SK-N-SH (cell line): ENCODE results near the gene HHAT. TPM values are rescaled to one million over a fixed set of nuclear protein-coding genes. Genes with fewer than 3 reads are reported as not detected.

Experiments used
- CTCF ChIA-PET: fragments of 300-600, 350-600 bp; formaldehyde crosslinking; extraction: SDS; loops from one replicate; lab custom pipeline; 2021; lab: Yijun Ruan, JAX
- POLR2A ChIA-PET: fragments of 350-600 bp; sonication (Branson Sonifier 250); formaldehyde crosslinking; extraction: SDS; loops from one replicate; lab custom pipeline; 2020; ENCODE audit warnings: antibody characterized with exemption, inconsistent platforms; lab: Yijun Ruan, JAX
- DNase-seq: peaks from one replicate; pipeline ENCODE4 v3.0.0; 2012
- H2AFZ ChIP-seq: fragments of 200-600 bp; sonication (generic); 2 replicates; pipeline ENCODE4 v1.8.1; 2016; ENCODE audit warnings: antibody characterized with exemption, mild to moderate bottlenecking, low read depth
- H3F3A ChIP-seq: fragments of 200-600 bp; sonication (generic); replicated peaks from 2 replicates; pipeline ENCODE3; 2016; ENCODE audit warnings: antibody characterized with exemption, mild to moderate bottlenecking; ENCODE audit not compliant: insufficient read depth
- H3K27ac ChIP-seq, 2 experiments: fragments of 200-500 bp in 1 of 2; fragments of 200-600 bp in 1 of 2; sonication (Bioruptor generic) in 1 of 2; sonication (generic), shearing (Covaris generic) in 1 of 2; 2 replicates each; pipeline versions ENCODE4 v1.5.1 to v1.6.1; 2014 to 2016; ENCODE audit warnings: low read depth in 2 of 2, inconsistent platforms in 1 of 2, low read length in 1 of 2, mild to moderate bottlenecking in 1 of 2, mixed read lengths in 1 of 2
- H3K27me3 ChIP-seq: fragments of 200-600 bp; sonication (generic), shearing (Covaris generic); 2 replicates; pipeline ENCODE4 v1.6.1; 2016; ENCODE audit warnings: mixed run types; ENCODE audit not compliant: insufficient read depth
- H3K36me3 ChIP-seq, 2 experiments: fragments of 200-500 bp in 1 of 2; fragments of 200-600 bp in 1 of 2; sonication (Bioruptor generic) in 1 of 2; sonication (generic) in 1 of 2; replicated peaks in 1 of 2; 2 replicates each; pipeline versions ENCODE3 to v1.5.1; 2014 to 2016; ENCODE audit warnings: low read length in 1 of 2, mild to moderate bottlenecking in 1 of 2; ENCODE audit not compliant: insufficient read depth in 2 of 2, control insufficient read depth in 1 of 2
- H3K4me1 ChIP-seq, 2 experiments: fragments of 200-500 bp in 1 of 2; fragments of 200-600 bp in 1 of 2; sonication (Bioruptor generic) in 1 of 2; sonication (generic), shearing (Covaris generic) in 1 of 2; 2 replicates each; pipeline versions ENCODE4 v1.5.1 to v1.6.1; 2014 to 2016; ENCODE audit warnings: low read depth in 1 of 2, low read length in 1 of 2, mixed run types in 1 of 2; ENCODE audit not compliant: insufficient read depth in 2 of 2, control insufficient read depth in 1 of 2
- H3K4me2 ChIP-seq: fragments of 200-600 bp; sonication (generic), shearing (Covaris generic); 2 replicates; pipeline ENCODE4 v1.6.1; 2017; ENCODE audit warnings: mixed run types
- H3K4me3 ChIP-seq, 2 experiments: fragments of 200-500 bp in 1 of 2; fragments of 200-600 bp in 1 of 2; sonication (Bioruptor generic) in 1 of 2; sonication (generic), shearing (Covaris generic) in 1 of 2; 2 replicates each; pipeline versions ENCODE4 v1.5.1 to v1.8.1; 2014 to 2016; ENCODE audit warnings: low read depth in 2 of 2, inconsistent platforms in 1 of 2, low read length in 1 of 2, mild to moderate bottlenecking in 1 of 2, mixed read lengths in 1 of 2, moderate library complexity in 1 of 2
- H3K79me2 ChIP-seq: fragments of 200-600 bp; sonication (generic); 2 replicates; pipeline ENCODE4 v1.8.1; 2017; ENCODE audit warnings: mild to moderate bottlenecking; ENCODE audit not compliant: insufficient read depth
- H3K9ac ChIP-seq: fragments of 200-600 bp; sonication (generic); 2 replicates; pipeline ENCODE4 v1.6.1; 2017; ENCODE audit warnings: mixed run types
- H3K9me2 ChIP-seq: fragments of 200-600 bp; sonication (generic); 2 replicates; pipeline ENCODE4 v1.6.1; 2017; ENCODE audit warnings: mixed run types
- H3K9me3 ChIP-seq: fragments of 200-600 bp; sonication (generic); 2 replicates; pipeline ENCODE4 v1.6.1; 2017; ENCODE audit warnings: mixed run types, mild to moderate bottlenecking, moderate library complexity
- H4K20me1 ChIP-seq: fragments of 200-600 bp; sonication (generic); 2 replicates; pipeline ENCODE4 v1.6.1; 2017; ENCODE audit warnings: mild to moderate bottlenecking, mixed run types; ENCODE audit not compliant: insufficient read depth
- EP300 ChIP-seq, 2 experiments: IDR thresholded peaks; 2 replicates each; pipeline versions ENCODE4 v1.4.0 to v1.6.1; 2012; ENCODE audit warnings: borderline replicate concordance in 1 of 2, low read depth in 1 of 2, low read length in 1 of 2
- FOSL2 ChIP-seq: IDR thresholded peaks from 2 replicates; pipeline ENCODE4 v1.4.0; 2012; ENCODE audit warnings: low read depth, mild to moderate bottlenecking, moderate library complexity, borderline replicate concordance
- GABPA ChIP-seq: IDR thresholded peaks from 2 replicates; pipeline ENCODE4 v1.4.0; 2012; ENCODE audit warnings: low read depth, mild to moderate bottlenecking
- JUND ChIP-seq: IDR thresholded peaks from 2 replicates; pipeline ENCODE4 v1.4.0; 2012
- NFIC ChIP-seq: IDR thresholded peaks from 2 replicates; pipeline ENCODE4 v1.4.0; 2012; ENCODE audit warnings: borderline replicate concordance
- NRF1 ChIP-seq: IDR thresholded peaks from 2 replicates; pipeline ENCODE4 v1.6.1; 2012; ENCODE audit warnings: low read depth, mild to moderate bottlenecking, low read length
- PBX3 ChIP-seq: IDR thresholded peaks from 2 replicates; pipeline ENCODE4; 2012
- POLR2AphosphoS5 ChIP-seq: IDR thresholded peaks from 2 replicates; pipeline ENCODE4 v1.6.1; 2012; ENCODE audit warnings: low read depth, low read length
- SMC3 ChIP-seq: IDR thresholded peaks from 2 replicates; pipeline ENCODE4 v1.6.1; 2012; ENCODE audit warnings: low read depth, low read length, improper control_type of control experiment
- TAF1 ChIP-seq: IDR thresholded peaks from 2 replicates; pipeline ENCODE4 v1.6.1; 2012; ENCODE audit warnings: low read depth, mild to moderate bottlenecking, low read length, moderate library complexity, borderline replicate concordance
- TCF12 ChIP-seq: IDR thresholded peaks from 2 replicates; pipeline ENCODE4 v1.4.0; 2012
- TEAD4 ChIP-seq: IDR thresholded peaks from 2 replicates; pipeline ENCODE4 v1.4.0; 2012; ENCODE audit warnings: mild to moderate bottlenecking, borderline replicate concordance; ENCODE audit not compliant: insufficient read depth
- WGBS: methylation state at CpG from one replicate; pipeline ENCODE4 v1.1.6; 2017; ENCODE audit warnings: low lambda C conversion rate; 5-methylcytosine and 5-hydroxymethylcytosine counted together
- polyA plus RNA-seq, 3 experiments: library from polyadenylated mRNA; depleted of rRNA; stranded (reverse); fragments of >200 nt; gene quantifications; 2 replicates each; pipeline ENCODE4 v1.2.3, GENCODE V29; 2012
- TF ChIP-seq, protein P1 (sequence below): IDR thresholded peaks from 2 replicates; pipeline ENCODE4 v1.6.1; 2012; ENCODE audit warnings: mild to moderate bottlenecking, low read depth, low read length, moderate library complexity

HHAT gene
- polyA plus RNA-seq, 1 of the 3 experiments (the other 2 are of a cell fraction): 8.1 TPM

DNA sequence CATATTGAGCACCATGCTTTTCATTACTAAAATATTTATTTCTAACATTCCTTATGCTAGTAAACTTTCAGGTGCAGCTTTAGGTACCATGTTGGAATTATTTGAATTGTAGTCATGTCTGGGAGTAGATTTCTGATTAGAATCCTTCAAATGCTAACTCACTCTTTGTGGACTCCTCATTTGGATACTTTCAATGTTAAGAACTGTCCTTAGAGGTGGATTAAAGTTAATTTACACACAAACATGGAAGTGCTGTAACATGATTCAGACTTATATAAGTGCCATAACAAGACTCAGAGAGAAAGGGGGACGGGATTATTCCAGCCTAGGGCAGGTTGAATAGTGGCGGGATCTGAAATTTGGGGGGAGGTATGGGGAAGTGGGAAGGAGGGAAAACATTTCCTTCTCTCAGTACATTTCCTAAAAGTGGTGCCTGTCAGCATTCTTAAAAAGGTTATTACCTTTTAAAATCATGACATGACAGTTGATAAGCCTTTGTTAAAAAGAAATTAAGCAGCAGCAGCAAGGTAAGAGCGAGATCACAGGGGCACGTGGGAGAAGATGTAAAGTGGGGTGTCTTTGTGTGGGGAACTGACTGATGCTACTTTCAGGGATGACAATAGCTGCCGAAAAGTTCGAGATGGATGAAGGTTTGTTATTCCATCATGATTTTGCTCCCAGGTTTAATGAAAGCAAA, 44.4 kb downstream of the HHAT start:
- no peaks in the 10 kb centered on the region for H3K9me3 ChIP-seq
- ChIA-PET POLR2A (no interaction called here), CTCF (interaction anchor here (0.8 to 1.6 kb wide), 8 partner anchors 9 to 28 kb away, joined by 3 to 7 read pairs (median 3); no protein-coding TSS in a partner anchor)
- no peak for DNase-seq
- H3K9ac ChIP-seq: no peak overlapping the region
- TF ChIP-seq TEAD4 (no peak), TCF12 (no peak), POLR2AphosphoS5 (no peak), NRF1 (no peak), FOSL2 (no peak), SMC3 (no peak), PBX3 (no peak), EP300 (IDR thresholded peaks at IDR 0.05; ENCODE audit: borderline replicate concordance in 1 of 2, low read depth in 1 of 2, low read length in 1 of 2) (no peak), JUND (no peak)
- TF ChIP-seq, protein P1, sequence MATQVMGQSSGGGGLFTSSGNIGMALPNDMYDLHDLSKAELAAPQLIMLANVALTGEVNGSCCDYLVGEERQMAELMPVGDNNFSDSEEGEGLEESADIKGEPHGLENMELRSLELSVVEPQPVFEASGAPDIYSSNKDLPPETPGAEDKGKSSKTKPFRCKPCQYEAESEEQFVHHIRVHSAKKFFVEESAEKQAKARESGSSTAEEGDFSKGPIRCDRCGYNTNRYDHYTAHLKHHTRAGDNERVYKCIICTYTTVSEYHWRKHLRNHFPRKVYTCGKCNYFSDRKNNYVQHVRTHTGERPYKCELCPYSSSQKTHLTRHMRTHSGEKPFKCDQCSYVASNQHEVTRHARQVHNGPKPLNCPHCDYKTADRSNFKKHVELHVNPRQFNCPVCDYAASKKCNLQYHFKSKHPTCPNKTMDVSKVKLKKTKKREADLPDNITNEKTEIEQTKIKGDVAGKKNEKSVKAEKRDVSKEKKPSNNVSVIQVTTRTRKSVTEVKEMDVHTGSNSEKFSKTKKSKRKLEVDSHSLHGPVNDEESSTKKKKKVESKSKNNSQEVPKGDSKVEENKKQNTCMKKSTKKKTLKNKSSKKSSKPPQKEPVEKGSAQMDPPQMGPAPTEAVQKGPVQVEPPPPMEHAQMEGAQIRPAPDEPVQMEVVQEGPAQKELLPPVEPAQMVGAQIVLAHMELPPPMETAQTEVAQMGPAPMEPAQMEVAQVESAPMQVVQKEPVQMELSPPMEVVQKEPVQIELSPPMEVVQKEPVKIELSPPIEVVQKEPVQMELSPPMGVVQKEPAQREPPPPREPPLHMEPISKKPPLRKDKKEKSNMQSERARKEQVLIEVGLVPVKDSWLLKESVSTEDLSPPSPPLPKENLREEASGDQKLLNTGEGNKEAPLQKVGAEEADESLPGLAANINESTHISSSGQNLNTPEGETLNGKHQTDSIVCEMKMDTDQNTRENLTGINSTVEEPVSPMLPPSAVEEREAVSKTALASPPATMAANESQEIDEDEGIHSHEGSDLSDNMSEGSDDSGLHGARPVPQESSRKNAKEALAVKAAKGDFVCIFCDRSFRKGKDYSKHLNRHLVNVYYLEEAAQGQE: no peak
- no peaks in the 10 kb centered on the region for H3K27me3 ChIP-seq
- H3K4me3 ChIP-seq: no peak overlapping the region
- H3K4me1 ChIP-seq: peaks cover 3 to 30% of the 10 kb centered on the region in 2 experiments
- peaks cover 27% of the 10 kb centered on the region for H3F3A ChIP-seq
- peak overlapping the region in 1 of 2 experiments; percentile 68; a peak in 3 of 4 replicates for H3K27ac ChIP-seq
- H2AFZ ChIP-seq: no peak overlapping the region
- WGBS: 78% methylated on average over 6 of the region's 6 CpGs
- no peaks in the 10 kb centered on the region for H3K9me2 ChIP-seq
- peak overlapping the region; percentile 14 for H3K4me2 ChIP-seq
- no peaks in the 10 kb centered on the region for H3K79me2 ChIP-seq
- no peaks in the 10 kb centered on the region for H4K20me1 ChIP-seq
- H3K36me3 ChIP-seq: no peaks in the 10 kb centered on the region

DNA sequence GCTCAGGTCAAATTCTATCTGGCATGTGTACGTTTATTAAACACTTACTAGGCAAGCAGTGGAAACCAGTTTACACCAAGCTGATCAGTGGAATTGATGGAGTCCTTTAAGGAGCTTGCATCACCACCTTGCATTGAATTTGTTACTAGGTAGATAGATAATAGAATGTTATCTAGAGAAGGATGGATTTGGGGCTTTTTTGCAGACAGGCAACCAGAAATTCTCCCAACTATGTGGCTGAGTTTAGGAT, 44.9 kb downstream of the HHAT start:
- H3K9ac ChIP-seq: no peak overlapping the region

More for the DNA sequence above, 44.9 kb downstream of the HHAT start:
- no peak overlapping the region for H2AFZ ChIP-seq
- no peak for DNase-seq
- no peaks in the 10 kb centered on the region for H3K9me3 ChIP-seq
- H3K79me2 ChIP-seq: no peaks in the 10 kb centered on the region
- no peaks in the 10 kb centered on the region for H3K27me3 ChIP-seq
- H3K4me3 ChIP-seq: no peak overlapping the region; a peak in 1 of 4 replicates
- no peaks in the 10 kb centered on the region for H4K20me1 ChIP-seq
- TF ChIP-seq SMC3 (no peak), TAF1 (no peak), EP300 (IDR thresholded peaks at IDR 0.05; ENCODE audit: borderline replicate concordance in 1 of 2, low read depth in 1 of 2, low read length in 1 of 2) (no peak), NFIC (no peak), GABPA (no peak), NRF1 (no peak), TCF12 (no peak)
- ChIA-PET POLR2A (interaction anchor here (0.9 kb wide), 1 partner anchor 82 kb away, joined by 3 read pairs; no protein-coding TSS in a partner anchor), CTCF (interaction anchor here (0.8 to 1.6 kb wide), 11 partner anchors 9 to 198 kb away, joined by 3 to 9 read pairs (median 3); no protein-coding TSS in a partner anchor)
- H3K9me2 ChIP-seq: no peaks in the 10 kb centered on the region
- 57% methylated on average over 1 of the region's 1 CpG for WGBS
- peak overlapping the region; percentile 61 to 68; a peak in 3 of 4 replicates for H3K27ac ChIP-seq
- H3K4me1 ChIP-seq: peaks cover 3 to 30% of the 10 kb centered on the region in 2 experiments
- no peaks in the 10 kb centered on the region for H3K36me3 ChIP-seq
- H3K4me2 ChIP-seq: peak overlapping the region; percentile 14
- H3F3A ChIP-seq: peaks cover 27% of the 10 kb centered on the region
